ENCODE results near the gene SLU7. TPM values are rescaled to one million over a fixed set of nuclear protein-coding genes. Genes with fewer than 3 reads are reported as not detected.

Gene SLU7
- total RNA-seq, 4 donors from 2014 or later: 65.6 to 125 (median 87.5) TPM

GRCh38 chr5:160384681-160385080 lies 34.2 kb downstream of the SLU7 start:
- 83 to 100% methylated on average over 1 of the region's 1 CpG for WGBS, 2 donors
- intact Hi-C loops (cut with DNase I; ENCODE audit: low total_unique reads): no loop called here
- H3K4me3 ChIP-seq (ENCODE audit: low read depth, poor library complexity, severe bottlenecking): no peak overlapping the region
- DNase-seq (ENCODE audit: low spot score in 2 of 2): no peak
- TF ChIP-seq POLR2A (IDR thresholded peaks at IDR 0.05): no peak
- no peak for TF ChIP-seq CTCF (IDR thresholded peaks at IDR 0.05)

DNA sequence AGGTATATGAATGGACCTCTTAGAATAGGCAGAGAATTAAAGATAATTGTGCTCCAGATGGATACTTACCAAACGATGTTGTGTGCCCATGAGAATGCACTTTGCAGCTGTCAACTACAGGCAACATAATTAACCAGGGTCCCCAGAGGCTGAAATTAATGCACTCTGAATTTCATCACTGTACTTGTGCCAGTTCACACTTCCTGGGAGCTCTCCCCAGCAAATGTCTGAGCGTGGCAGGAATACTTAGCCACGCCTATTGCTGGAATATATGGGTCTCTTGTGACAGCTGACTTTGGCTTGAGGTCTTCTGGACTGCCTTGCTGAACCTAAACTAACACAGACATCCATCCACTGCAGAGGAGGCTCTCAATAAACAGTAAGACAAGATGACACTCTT lies 36.5 kb downstream of the SLU7 start:
- no peak for DNase-seq (ENCODE audit: low spot score in 2 of 2)
- TF ChIP-seq CTCF (IDR thresholded peaks at IDR 0.05) (no peak), POLR2A (IDR thresholded peaks at IDR 0.05) (no peak)
- no peak overlapping the region for H3K4me3 ChIP-seq (ENCODE audit: low read depth, poor library complexity, severe bottlenecking)
- 18 to 29% methylated on average over 3 of the region's 3 CpGs for WGBS, 2 donors
- intact Hi-C loops (cut with DNase I; ENCODE audit: low total_unique reads): no loop called here

DNA sequence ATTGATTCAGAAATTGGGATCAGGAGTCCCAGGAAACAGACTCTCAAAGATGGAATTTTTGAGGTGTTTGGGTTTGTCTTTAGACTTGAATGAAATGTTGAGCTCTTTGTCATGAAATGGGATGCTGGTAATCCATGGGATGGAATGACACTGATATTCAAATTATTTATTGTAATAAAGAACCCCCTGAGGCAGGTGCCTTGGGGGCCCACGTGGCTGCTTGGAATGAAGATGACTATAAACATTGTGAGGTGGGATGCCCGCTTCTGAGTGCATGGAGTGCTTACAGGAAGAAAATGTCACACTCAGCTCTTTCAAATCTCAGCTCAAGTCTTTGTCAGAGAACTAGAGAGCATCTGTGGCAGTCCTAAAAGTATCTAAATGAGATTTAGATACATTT lies 38.8 kb downstream of the SLU7 start:
- 73% methylated on average over 2 of the region's 2 CpGs for WGBS, 2 donors
- TF ChIP-seq POLR2A (IDR thresholded peaks at IDR 0.05) (no peak), CTCF (IDR thresholded peaks at IDR 0.05) (no peak)

GRCh38 chr5:160379511-160379910 lies 39.4 kb downstream of the SLU7 start:
- TF ChIP-seq CTCF (IDR thresholded peaks at IDR 0.05) (no peak), POLR2A (IDR thresholded peaks at IDR 0.05) (no peak)
- 42 to 43% methylated on average over 4 of the region's 4 CpGs for WGBS, 2 donors

More for the DNA sequence above, 38.8 kb downstream of the SLU7 start:
- intact Hi-C loops (cut with DNase I; ENCODE audit: low total_unique reads): no loop called here
- H3K4me3 ChIP-seq (ENCODE audit: low read depth, poor library complexity, severe bottlenecking): no peak overlapping the region
- DNase-seq (ENCODE audit: low spot score in 2 of 2): no peak

DNA sequence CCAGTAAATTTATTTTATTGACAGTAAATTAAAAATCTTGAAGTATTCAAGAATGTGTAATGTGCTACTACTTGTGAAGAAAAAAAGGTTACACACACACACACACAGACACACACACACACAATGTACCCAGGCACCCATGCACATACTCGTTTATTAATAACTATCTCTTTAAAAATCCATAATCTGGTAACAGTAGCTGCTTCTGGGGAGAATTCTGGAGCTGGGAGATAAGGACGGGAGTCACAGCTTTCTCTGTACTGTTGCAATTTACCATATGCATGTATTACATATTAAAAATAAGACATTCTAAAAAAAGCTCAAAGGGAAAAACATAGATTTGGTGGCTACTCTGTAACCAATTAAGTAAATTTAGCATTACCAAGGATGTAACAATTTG lies 40.6 kb downstream of the SLU7 start:
- no peak overlapping the region for H3K4me3 ChIP-seq (ENCODE audit: low read depth, poor library complexity, severe bottlenecking)
- TF ChIP-seq CTCF (IDR thresholded peaks at IDR 0.05): no peak
- TF ChIP-seq POLR2A (IDR thresholded peaks at IDR 0.05): no peak
- WGBS, 2 donors: 69 to 73% methylated on average over 2 of the region's 2 CpGs
- DNase-seq (ENCODE audit: low spot score in 2 of 2): no peak
- intact Hi-C loops (cut with DNase I; ENCODE audit: low total_unique reads): no loop called here

More at GRCh38 chr5:160379511-160379910, 39.4 kb downstream of the SLU7 start:
- DNase-seq (ENCODE audit: low spot score in 2 of 2): no peak
- H3K4me3 ChIP-seq (ENCODE audit: low read depth, poor library complexity, severe bottlenecking): no peak overlapping the region
- intact Hi-C loops (cut with DNase I; ENCODE audit: low total_unique reads): no loop called here

DNA sequence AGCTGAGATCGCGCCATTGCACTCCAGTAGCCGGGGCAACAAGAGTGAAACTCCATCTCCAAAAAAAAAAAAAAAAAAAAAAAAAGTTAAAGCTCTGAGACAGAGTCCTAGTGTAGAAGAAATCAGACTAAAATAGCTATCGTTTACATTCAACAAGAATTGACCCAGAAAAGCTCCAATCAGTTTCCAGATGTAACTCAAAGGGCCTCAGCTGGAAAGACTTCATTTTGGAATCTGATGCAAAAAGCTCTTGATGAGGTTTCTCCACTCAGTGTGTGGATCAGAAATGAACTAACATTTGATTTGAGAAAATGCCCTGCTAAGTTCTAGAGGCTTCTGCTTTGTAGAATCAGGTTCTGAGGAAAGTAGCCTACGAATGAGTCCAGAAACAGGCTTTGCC lies 41.2 kb downstream of the SLU7 start:
- WGBS, 2 donors: 72 to 85% methylated on average over 5 of the region's 5 CpGs
- no peak for DNase-seq (ENCODE audit: low spot score in 2 of 2)
- H3K4me3 ChIP-seq (ENCODE audit: low read depth, poor library complexity, severe bottlenecking): no peak overlapping the region
- TF ChIP-seq POLR2A (IDR thresholded peaks at IDR 0.05): no peak
- TF ChIP-seq CTCF (IDR thresholded peaks at IDR 0.05): no peak
- intact Hi-C loops (cut with DNase I; ENCODE audit: low total_unique reads): no loop called here
